Colonic mucosa (tissue), 4 donors: ENCODE data around the gene PTPDC1. TPM values are rescaled to one million over a fixed set of nuclear protein-coding genes. Genes with fewer than 3 reads are reported as not detected.
"Not testable (repeated sequence)": the region's sequence is repeated elsewhere in the genome, so short reads cannot be mapped to it uniquely, and the experiment has no call there.

Experiments
- DNase-seq: peaks from one replicate; pipeline ENCODE4 v3.0.0-alpha.2; 2020
- H3K27ac ChIP-seq: fragments of 200-600 bp; one replicate; pipeline ENCODE4 v1.8.0; 2021
- H3K27me3 ChIP-seq: fragments of 200-600 bp; one replicate; pipeline ENCODE4 v1.8.0; 2021
- H3K36me3 ChIP-seq: fragments of 200-600 bp; one replicate; pipeline ENCODE4 v1.8.0; 2021
- H3K4me1 ChIP-seq: fragments of 200-600 bp; one replicate; pipeline ENCODE4 v1.8.0; 2021; ENCODE audit warnings: mild to moderate bottlenecking
- H3K4me3 ChIP-seq: fragments of 200-600 bp; one replicate; pipeline ENCODE4 v1.8.0; 2021
- H3K9ac ChIP-seq, 2 donors: one replicate each; pipeline ENCODE4 v1.7.0; 2013; ENCODE audit warnings: control low read depth in 2 of 2, low read depth in 2 of 2, low read length in 2 of 2
- H3K9me3 ChIP-seq: fragments of 200-600 bp; one replicate; pipeline ENCODE4 v1.8.0; 2021
- CTCF ChIP-seq: fragments of 200-600 bp; IDR thresholded peaks from one replicate; pipeline ENCODE4 v1.8.0; 2022; ENCODE audit warnings: antibody characterized with exemption, mild to moderate bottlenecking
- intact Hi-C: fragments of 100-400 bp; cut with DNase I; formaldehyde crosslinking; loops from one replicate; pipeline ENCODE4 v1.14.1; 2022
- total RNA-seq, 2 donors: library from RNA; stranded (reverse); fragmentation: NEBNext Ultra II Directional in 1 of 2; extraction: Animal tissue kit (Norgen Biotek cat#: 25700) in 1 of 2; gene quantifications; one replicate each; pipeline ENCODE4 v1.2.1, GENCODE V29; 2021
- donor health status: healthy.
- donor health status: DM: no; HTN: no; CAD: no.
- donor health status: DM: no; HTN: no; CAD: no.

Gene PTPDC1
- total RNA-seq, 2 donors from 2014 or later, result 5.4 TPM

GRCh38 chr9:94101162-94101853, 17.0 kb downstream of the PTPDC1 start:
- no peak for TF ChIP-seq CTCF
- Histone ChIP-seq H3K27me3 (no peaks in the 10 kb centered on the region), H3K27ac (no peak overlapping the region), H3K9me3 (no peaks in the 10 kb centered on the region), H3K4me1 (no peaks in the 10 kb centered on the region), H3K36me3 (no peaks in the 10 kb centered on the region), H3K9ac (no peak overlapping the region), H3K4me3 (no peak overlapping the region)
- intact Hi-C loops, result no loop called here
- no peak for DNase-seq

GRCh38 chr9:94108584-94108983, 24.3 kb downstream of the PTPDC1 start:
- Histone ChIP-seq H3K27me3 (no peaks in the 10 kb centered on the region), H3K27ac (no peak overlapping the region), H3K9ac (no peak overlapping the region), H3K4me1 (no peaks in the 10 kb centered on the region), H3K36me3 (no peaks in the 10 kb centered on the region), H3K9me3 (no peaks in the 10 kb centered on the region), H3K4me3 (no peak overlapping the region)
- no peak for TF ChIP-seq CTCF
- no peak for DNase-seq
- intact Hi-C loops, result no loop called here

GRCh38 chr9:94110821-94111252, 26.6 kb downstream of the PTPDC1 start:
- Histone ChIP-seq H3K9me3 (no peaks in the 10 kb centered on the region), H3K4me1 (no peaks in the 10 kb centered on the region), H3K9ac (no peak overlapping the region), H3K27me3 (no peaks in the 10 kb centered on the region), H3K4me3 (no peak overlapping the region), H3K27ac (no peak overlapping the region), H3K36me3 (no peaks in the 10 kb centered on the region)
- DNase-seq, result no peak
- no peak for TF ChIP-seq CTCF
- intact Hi-C loops, result no loop called here

GRCh38 chr9:94111446-94111845, 27.2 kb downstream of the PTPDC1 start:
- intact Hi-C loops, result no loop called here
- no peak overlapping the region for H3K27ac ChIP-seq
- no peak overlapping the region for H3K4me3 ChIP-seq
- H3K9ac ChIP-seq, result no peak overlapping the region
- DNase-seq, result no peak
- no peaks in the 10 kb centered on the region for H3K27me3 ChIP-seq
- TF ChIP-seq CTCF, result no peak
- H3K36me3 ChIP-seq, result no peaks in the 10 kb centered on the region
- H3K4me1 ChIP-seq, result no peaks in the 10 kb centered on the region
- H3K9me3 ChIP-seq, result no peaks in the 10 kb centered on the region

- Histone ChIP-seq H3K27me3 (no peaks in the 10 kb centered on the region), H3K27ac (no peak overlapping the region), H3K9me3 (no peaks in the 10 kb centered on the region), H3K4me1 (no peaks in the 10 kb centered on the region), H3K9ac (no peak overlapping the region), H3K36me3 (no peaks in the 10 kb centered on the region), H3K4me3 (no peak overlapping the region)
- DNase-seq, result no peak
- intact Hi-C loops, result no loop called here
- no peak for TF ChIP-seq CTCF
Observed at GRCh38 chr9:94112716-94113465, 28.6 kb downstream of the PTPDC1 start.

GRCh38 chr9:94120088-94120487, 35.8 kb downstream of the PTPDC1 start:
- intact Hi-C loops, result not testable (repeated sequence)

More at GRCh38 chr9:94120088-94120487, 35.8 kb downstream of the PTPDC1 start:
- H3K9ac ChIP-seq, H3K4me1 ChIP-seq, H3K36me3 ChIP-seq, H3K4me3 ChIP-seq, DNase-seq, H3K27me3 ChIP-seq, H3K9me3 ChIP-seq, H3K27ac ChIP-seq: not testable (repeated sequence)
